ENCODE measurements around the gene KIF1C. TPM values are rescaled to one million over a fixed set of nuclear protein-coding genes. Genes with fewer than 3 reads are reported as not detected.
"Not testable (repeated sequence)": the region's sequence is repeated elsewhere in the genome, so short reads cannot be mapped to it uniquely, and the experiment has no call there.

Gene KIF1C
- total RNA-seq, 1 donor from 2014 or later, result 94.7 TPM

DNA sequence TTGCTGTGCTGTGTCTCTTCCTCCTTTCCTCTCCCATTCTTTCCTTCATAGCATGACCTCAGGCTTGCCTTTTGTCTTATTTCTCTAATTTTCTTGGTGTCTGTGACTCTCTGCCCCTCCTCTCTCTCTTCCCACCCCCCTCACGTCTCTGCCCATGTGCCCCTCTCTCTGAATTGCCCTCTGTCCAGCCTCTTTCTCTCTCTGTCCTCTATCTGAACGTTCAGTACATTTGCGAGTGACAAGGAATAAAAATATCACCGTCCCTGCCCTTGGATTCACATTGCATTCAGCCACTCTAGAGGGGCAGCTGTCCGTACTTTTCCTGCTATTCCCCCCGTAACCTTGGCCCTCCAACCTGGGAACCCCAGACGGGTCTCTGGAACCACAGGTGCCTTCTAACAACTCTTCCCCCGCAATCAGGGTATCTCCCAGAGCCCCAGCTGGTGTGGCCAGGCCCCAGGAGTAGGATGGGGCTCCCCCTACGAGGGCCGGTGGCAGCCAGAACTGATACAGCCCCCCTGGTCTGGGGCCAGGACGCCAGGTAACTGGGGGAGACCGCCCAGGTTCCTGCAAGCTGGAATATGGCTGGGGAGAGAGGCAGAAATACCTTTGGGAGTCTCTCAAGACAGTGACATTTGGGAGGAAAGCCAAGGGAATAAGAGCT is 1.8 kb downstream of the KIF1C start:
- DNase-seq (ENCODE audit: low read depth, low spot score), result no peak

DNA sequence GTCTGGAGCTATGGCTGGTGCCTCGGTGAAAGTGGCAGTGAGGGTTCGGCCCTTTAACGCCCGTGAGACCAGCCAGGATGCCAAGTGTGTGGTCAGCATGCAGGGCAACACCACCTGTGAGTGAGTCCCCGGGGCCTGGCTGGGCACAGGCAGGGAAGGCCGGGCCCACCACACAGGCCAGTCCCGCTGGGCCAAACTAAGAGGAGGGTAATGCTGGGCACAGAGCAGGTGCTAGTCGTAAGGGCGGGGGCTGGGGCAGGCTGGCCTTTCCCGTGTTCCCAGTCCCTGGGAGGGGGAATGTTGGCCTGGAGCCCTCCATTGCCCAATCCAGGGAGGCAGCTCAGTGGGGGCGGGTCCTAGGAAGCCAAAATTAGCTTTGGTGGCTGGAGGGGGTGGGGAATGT is 2.5 kb downstream of the KIF1C start:
- no peak for DNase-seq (ENCODE audit: low read depth, low spot score)

DNA sequence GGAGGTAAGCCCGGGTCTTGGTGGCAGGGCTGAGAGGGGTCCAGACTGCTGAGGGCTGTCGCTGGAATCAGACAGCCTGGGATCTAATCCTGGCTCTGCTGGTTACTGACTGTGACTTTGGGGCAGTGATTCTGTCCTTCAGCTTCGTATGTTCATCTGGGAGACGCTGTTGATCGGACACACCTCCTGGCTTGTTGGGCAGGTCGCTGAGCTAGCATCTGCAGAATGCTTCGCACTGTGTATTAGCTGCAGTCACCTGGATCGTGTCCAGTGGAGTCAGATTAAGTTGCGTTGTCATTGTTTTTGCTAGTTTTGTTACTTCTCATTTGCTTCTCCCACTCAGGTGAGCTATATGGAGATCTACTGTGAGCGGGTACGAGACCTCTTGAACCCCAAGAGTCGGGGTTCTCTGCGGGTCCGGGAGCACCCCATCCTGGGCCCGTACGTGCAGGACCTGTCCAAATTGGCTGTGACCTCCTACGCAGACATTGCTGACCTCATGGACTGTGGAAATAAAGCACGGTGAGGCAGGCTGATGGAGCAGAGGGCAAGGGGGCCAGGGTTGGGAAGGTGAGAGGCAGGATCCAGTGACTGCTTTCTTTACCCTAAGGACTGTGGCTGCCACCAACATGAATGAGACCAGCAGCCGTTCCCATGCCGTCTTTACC is 4.5 kb downstream of the KIF1C start:
- DNase-seq (ENCODE audit: low read depth, low spot score), result no peak

DNA sequence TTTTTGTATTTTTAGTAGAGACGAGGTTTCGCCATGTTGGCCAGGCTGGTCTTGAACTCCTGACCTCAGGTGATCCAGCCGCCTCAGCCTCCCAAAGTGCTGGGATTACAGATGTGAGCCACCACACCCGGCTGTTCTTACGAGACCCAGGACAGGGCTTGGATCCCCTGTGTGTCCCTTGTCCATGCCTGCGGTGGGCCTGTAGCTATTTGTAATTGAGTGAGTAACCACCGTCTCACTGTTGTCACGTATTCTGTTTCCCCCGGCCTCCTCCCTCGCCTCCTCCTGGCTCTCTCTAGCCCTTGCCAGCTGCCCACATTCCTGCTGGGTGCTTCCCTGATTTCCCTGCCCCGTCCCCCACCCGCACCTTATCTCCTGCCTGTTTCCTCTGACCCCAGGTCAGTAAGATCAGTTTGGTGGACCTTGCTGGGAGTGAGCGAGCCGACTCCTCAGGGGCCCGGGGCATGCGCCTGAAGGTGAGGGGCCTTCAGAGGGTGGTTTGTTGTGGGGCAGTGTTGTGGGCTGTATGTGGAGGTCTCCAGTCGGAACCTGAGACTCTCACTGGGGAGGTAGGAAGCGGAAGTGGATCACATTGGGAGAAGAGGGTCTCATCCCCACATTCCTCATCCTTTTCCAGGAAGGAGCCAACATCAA is 5.6 kb downstream of the KIF1C start:
- DNase-seq (ENCODE audit: low read depth, low spot score), result no peak

DNA sequence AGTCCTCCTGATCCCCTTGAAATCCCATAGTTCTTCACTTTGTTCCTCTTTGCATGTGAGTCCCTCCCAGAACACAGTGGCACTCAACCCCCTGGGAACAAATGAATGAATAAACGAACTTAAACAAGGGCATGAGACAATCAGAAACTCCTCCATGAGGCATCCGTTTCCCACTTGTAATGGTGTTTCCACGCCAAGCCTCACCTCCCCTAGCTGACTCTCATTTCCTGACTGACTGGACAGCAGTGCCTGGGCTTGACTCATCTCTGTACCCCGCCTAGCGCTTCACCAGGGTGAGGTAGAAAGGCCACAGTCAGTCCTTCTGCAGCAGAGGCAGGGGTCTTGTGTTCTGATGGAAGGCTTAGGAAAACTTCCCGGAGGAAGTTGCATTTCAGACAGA is 14.2 kb downstream of the KIF1C start:
- peak; percentile 19 for DNase-seq (ENCODE audit: low read depth, low spot score)

DNA sequence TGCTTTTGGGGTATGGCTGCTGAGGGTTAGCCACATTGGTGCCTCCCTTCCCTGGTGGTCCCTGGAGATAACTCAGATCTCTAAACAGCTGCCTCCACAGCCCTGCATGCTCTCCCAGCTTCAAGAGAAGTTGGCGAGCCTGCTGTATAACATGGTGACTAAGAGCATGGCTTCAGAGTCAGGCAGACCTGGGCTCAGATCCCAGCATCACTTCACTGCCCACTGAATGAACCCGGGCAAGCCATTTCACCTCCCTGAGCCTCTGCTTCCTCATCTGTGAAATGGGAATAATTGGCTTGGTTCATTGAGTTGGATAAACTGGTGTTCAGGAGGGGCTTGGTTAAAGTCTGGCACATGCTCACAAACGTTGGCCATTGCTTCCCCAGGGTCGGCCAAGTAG is 16.6 kb downstream of the KIF1C start:
- DNase-seq (ENCODE audit: low read depth, low spot score), result no peak

DNA sequence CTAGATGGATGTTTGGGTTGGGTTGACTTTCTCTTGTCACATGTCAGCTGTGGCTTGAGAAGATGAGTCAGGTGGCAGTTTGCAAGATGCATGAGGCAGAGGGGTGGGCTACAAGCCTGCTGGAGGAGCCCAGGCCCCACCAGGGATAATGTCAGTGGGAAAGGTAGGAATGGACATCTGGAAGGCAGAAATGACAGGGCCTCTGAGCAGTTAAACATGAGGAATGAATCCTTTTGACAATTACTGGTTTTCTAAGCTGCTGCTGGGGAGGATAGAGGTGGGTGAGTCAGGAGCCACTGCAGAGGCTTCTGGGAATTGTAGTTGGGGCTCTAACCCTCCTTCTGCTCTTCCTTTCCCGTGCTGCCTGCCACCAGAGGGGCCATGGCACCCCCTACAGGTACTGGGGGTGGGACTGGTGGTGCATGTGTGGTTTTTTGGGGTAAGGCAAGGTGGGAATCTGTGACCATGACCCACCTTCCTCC is 21.8 kb downstream of the KIF1C start:
- no peak for DNase-seq (ENCODE audit: low read depth, low spot score)

DNA sequence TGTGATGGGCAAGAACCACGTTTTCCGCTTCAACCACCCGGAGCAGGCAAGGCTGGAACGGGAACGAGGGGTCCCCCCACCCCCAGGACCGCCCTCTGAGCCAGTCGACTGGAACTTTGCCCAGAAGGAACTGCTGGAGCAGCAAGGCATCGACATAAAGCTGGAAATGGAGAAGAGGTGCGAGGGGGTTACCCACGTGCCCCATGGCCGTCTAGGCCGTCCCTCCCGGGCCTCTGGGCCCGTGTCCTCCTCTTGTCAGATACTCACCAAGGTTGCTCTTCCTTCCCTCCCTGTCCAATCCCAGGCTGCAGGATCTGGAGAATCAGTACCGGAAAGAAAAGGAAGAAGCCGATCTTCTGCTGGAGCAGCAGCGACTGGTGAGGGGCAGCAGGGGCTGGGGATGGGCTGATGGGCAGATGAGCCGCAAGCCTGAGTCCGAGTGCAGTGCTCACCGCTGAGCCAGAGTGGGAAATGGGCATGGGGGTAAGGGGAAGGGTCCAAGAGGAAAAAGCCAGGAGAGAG is 22.8 kb downstream of the KIF1C start:
- no peak for DNase-seq (ENCODE audit: low read depth, low spot score)

DNA sequence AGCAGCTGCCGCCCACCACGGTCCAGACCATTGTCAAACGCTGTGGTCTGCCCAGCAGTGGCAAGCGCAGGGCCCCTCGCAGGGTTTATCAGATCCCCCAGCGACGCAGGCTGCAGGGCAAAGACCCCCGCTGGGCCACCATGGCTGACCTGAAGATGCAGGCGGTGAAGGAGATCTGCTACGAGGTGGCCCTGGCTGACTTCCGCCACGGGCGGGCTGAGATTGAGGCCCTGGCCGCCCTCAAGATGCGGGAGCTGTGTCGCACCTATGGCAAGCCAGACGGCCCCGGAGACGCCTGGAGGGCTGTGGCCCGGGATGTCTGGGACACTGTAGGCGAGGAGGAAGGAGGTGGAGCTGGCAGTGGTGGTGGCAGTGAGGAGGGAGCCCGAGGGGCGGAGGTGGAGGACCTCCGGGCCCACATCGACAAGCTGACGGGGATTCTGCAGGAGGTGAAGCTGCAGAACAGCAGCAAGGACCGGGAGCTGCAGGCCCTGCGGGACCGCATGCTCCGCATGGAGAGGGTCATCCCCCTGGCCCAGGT is 24.5 kb downstream of the KIF1C start:
- DNase-seq (ENCODE audit: low read depth, low spot score), result no peak

DNA sequence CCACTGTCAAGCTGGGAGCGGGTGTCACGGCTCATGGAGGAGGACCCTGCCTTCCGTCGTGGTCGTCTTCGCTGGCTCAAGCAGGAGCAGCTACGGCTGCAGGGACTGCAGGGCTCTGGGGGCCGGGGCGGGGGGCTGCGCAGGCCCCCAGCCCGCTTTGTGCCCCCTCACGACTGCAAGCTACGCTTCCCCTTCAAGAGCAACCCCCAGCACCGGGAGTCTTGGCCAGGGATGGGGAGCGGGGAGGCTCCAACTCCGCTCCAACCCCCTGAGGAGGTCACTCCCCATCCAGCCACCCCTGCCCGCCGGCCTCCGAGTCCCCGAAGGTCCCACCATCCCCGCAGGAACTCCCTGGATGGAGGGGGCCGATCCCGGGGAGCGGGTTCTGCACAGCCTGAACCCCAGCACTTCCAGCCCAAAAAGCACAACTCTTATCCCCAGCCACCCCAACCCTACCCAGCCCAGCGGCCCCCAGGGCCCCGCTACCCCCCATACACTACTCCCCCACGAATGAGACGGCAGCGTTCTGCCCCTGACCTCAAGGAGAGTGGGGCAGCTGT is 25.9 kb downstream of the KIF1C start:
- no peak for DNase-seq (ENCODE audit: low read depth, low spot score)

DNA sequence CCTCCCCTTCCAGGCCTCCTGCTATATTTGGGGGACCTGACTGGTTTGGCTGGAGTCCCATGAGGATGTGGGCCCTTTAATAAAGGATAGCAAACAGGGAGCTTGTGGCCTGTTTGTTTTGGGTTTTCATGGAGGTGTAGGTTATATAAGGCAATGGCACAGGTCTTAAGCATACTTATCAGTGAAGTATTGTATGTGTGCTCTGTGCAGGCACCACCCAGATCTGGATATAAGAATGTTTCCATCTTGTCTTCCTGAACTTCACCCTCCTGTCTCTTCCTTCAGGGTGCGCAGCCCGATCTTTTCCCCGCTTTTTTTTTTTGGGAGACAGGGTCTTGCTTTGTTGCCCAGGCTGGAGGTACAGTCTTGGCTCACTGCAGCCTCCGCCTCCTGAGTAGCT is 26.9 kb downstream of the KIF1C start:
- no peak for DNase-seq (ENCODE audit: low read depth, low spot score)

DNA sequence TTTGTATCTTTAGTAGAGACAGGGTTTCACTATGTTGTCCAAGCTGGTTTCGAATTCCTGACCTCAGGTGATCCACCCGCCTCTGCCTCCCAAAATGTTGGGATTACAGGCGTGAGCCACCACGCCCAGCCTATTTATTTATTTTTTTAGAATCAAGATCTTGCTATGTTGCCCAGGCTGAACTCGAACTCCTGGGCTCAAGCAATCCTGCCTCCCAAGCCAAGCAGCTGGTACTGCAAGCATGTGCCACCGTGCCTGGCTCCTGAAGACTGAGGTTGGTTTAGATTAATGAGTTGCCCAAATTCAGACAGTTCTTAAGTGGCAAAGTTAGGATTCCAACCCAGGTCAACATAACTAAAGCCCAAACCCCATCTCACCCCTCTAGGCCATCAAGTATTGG is 29.5 kb downstream of the KIF1C start:
- no peak for DNase-seq (ENCODE audit: low read depth, low spot score)

DNA sequence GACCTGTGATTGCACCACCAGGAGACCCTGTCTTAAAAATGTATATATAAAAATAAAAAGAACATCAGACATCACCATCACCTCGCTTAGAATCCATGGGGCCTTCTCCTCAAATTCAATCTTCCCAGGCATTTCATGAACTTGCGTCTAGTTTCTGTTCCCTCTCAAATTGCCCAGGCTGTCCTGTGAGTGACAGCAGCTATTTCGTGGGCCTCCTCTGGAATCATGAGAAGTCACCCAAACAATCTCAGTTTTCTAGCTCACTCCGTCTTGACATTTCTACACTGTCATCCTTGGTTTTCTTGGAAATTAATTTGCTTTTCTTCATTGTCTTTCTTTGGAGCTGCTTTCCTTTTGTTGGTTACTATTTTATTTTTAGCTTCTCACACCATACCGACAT is 30.2 kb downstream of the KIF1C start:
- DNase-seq (ENCODE audit: low read depth, low spot score), result no peak

DNA sequence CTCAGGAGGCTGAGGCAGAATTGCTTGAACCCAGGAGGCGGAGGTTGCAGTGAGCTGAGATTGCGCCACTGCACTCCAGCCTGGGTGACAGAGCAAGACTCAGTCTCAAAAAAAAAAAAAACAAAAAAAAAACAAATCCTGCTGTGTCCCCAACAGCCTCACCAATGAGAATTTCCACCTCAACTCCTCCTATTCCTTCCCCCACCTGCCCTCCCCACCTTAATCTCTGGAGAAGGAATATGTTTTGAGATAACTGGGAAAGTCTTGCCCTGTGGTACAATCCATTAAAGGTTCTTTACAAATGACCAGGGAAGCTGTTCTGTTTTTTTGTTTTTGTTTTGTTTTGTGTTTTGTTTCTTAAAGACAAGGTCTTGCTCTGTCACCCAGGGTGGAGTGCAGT is 32.4 kb downstream of the KIF1C start:
- DNase-seq (ENCODE audit: low read depth, low spot score), result not testable (repeated sequence)

DNA sequence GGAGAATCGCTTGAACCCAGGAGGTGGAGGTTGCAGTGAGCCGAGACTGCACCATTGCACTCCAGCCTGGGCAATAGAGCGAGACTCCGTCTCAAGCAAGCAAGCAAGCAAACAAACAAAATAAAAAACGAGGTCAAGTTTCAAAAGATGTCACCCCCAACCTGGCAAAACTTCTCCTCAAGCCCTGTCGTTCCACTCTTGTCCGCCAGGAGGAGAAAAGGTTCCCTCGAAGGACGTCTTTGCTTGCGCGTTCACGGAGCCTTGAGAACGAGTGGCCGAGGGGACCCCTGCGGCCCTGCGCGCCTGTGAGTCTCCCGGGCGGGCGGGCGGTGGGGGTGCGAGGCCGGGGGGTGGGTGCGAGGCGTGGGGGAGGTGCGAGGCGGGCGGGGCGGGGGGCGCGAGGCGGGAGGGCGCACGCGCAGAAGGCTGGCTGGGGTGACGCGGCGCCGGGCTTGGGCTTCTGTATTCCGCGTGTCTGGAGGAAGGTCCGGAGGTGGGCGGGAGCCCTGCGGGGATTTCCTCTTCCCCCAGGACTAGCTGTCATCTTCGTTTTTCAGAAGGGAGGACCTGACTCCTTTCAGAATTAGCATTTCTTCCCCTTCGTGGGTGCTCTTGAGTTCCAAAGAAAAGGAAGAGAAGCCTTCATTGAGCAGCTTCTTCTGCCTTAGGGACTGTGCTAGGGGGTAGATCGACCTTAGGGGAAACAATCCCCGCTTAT is 33.8 kb downstream of the KIF1C start:
- DNase-seq (ENCODE audit: low read depth, low spot score), result peak; percentile 17

DNA sequence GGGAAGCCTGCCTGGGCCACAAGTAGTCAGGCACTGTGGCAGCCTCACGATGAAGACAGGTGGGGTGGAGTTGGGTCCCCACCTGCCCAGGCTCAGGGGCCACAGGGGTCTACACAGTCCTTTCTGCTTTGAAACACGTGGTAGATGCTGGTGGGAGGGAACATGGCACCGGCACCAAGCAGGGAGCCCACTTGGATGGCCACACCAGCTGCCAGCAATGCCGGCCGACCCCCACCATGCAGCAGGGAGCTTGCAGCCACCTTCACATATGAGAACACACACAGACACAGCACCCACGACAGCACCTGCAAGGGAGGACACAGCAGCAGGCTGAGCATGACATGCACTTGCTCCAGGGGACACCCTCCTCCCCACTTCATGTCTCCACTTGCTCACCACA is 35.1 kb downstream of the KIF1C start:
- no peak for DNase-seq (ENCODE audit: low read depth, low spot score)

DNA sequence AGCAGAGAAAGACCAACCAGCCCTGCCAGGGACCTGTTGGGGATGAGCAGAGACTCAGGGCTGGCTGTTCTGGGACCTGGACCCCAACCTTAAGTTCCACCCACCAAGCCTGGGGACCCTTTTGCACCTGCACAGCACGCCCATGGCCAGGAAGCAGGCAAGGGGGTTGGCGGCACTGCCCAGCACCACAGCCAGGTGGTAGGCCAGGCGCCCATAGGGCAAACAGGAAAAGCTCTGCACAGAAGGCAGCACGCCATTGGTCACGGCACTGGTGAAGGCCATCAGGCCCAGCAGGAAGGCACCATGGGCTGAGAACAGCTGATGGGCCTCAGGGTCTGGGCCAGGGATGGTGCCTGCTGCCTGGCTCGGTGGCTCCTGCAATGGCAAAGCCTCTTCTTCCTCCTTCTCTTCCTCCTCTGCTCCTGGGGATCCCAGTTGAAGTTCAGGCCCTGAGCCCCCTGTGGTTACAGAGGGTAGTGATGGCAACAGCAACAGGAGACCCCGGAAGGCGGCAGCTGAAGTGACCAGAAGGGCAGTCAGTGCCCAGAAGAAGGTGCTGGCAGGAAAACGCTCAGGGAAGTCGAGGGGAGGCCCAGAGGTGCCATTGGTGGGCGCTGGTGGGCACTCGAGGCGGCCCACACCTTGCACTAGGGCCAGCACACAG is 35.7 kb downstream of the KIF1C start:
- DNase-seq (ENCODE audit: low read depth, low spot score), result no peak

DNA sequence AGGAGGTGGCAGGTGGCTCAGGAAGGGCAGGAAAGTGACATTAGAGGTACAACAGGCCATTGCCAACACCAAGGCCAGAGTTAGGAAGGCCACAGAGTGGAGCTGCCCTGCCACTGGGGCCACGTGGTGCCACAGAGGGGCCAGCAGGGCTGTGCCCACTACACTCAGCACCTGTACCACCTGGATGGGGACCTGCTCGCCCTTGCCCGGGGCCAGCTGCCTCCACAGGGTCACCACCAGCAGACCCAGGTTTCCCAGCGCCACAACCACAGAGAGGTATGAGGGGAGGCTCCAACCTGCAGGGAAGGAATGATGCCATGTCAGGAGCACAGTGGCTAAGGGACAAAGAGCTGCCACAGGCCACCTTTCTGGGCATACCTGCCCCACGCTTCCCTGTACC is 36.3 kb downstream of the KIF1C start:
- no peak for DNase-seq (ENCODE audit: low read depth, low spot score)

DNA sequence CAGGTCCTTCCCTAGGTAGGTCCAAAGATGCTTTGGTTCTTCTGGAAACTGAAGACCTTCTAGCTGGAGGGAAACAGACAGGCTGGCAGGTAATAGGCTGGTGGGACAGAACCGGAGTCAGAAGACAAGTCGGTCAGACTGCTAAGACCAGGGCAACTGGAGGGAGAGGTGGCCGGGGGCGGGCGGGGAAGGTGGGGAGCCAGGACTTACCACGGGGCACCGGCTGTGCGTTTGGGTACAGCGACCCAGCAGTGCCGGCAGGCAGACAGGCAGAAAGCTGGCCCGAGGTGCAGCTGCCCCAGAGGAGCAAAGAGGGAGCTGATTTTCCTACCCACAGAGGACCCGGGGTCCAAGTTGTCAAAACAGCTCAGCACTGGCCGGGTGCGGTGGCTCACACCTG is 36.9 kb downstream of the KIF1C start:
- no peak for DNase-seq (ENCODE audit: low read depth, low spot score)

DNA sequence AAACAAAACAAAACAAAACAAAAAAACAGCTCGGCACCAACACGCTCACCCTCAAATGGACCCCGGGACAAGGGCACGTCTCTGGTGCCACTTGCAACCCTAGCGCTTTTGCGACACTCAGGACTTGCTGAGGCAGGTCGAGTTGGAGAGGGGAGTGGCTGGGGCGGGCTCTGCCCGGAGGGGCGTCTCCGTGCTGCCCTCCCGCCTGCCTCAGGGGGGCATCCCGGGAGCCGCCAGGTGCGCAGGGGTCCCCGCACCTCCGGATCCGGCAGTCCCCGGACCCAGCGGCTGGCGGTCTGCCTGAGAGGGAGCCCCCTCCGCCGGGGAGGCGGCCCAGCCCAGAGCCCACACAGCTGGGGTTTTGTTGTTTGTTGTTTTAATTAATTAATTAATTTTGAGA is 37.6 kb downstream of the KIF1C start, which contains the start of gene SLC52A1:
SLC52A1 (minus strand) TSS at position 112 of the 400 bp plus-strand sequence. CDS start 820 bp downstream, outside the sequence.
- no peak for DNase-seq (ENCODE audit: low read depth, low spot score)
